ENCODE data around the gene CLDN7.

CLDN7 gene

DNA sequence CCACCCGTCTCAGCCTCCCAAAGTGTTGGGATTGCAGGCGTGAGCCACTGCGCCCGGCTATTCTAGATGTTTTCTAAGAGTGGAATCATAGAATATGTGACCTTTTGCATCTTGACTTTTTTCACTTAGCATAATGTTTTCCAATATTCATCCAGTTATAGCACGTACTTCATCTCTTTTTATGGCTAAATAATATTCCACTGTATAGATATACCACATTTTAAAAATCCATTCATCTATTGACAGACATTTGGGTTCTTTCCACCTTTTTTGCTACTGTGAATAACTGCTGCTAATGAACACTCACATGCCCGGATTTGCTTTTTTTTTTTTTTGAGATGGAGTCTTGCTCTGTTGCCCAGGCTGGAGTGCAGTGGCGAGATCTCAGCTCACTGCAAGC lies 41.9 kb upstream of the CLDN7 start:
- Histone ChIP-seq H3K79me2 (ENCODE audit: insufficient read depth, low read length) (peaks cover 18% of the 10 kb centered on the region), H3K9ac (ENCODE audit: low read depth, low read length, poor library complexity, severe bottlenecking) (no peak overlapping the region), H3K9me3 (ENCODE audit: insufficient read depth, low read depth, low read length) (no peaks in the 10 kb centered on the region), H2AFZ (ENCODE audit: low read length) (no peak overlapping the region), H3K36me3 (ENCODE audit: insufficient read depth, low read length) (0 out of 2 replicates have a peak, but pooled peaks cover under 1% of the 10 kb centered on the region), H3F3A (ENCODE audit: low read depth) (peaks cover 13% of the 10 kb centered on the region), H3K27me3 (ENCODE audit: insufficient read depth, low read length, poor library complexity, severe bottlenecking) (peaks cover 12% of the 10 kb centered on the region), H4K20me1 (ENCODE audit: insufficient read depth, low read length, poor library complexity, severe bottlenecking) (peaks cover 12% of the 10 kb centered on the region), H3K9me2 (replicated peaks; ENCODE audit: low read depth, low read length) (no peaks in the 10 kb centered on the region), H3K4me3 (ENCODE audit: low read length, poor library complexity, severe bottlenecking) (no peak overlapping the region), H3K4me2 (ENCODE audit: low read depth, low read length, poor library complexity, severe bottlenecking) (no peak overlapping the region), H3K4me1 (ENCODE audit: insufficient read depth, low read length, poor library complexity, severe bottlenecking) (peaks cover 2% of the 10 kb centered on the region)
- TF ChIP-seq EZH2phosphoT487 (IDR thresholded peaks at IDR 0.05; ENCODE audit: borderline replicate concordance) = no peak
- TF ChIP-seq, protein P1, sequence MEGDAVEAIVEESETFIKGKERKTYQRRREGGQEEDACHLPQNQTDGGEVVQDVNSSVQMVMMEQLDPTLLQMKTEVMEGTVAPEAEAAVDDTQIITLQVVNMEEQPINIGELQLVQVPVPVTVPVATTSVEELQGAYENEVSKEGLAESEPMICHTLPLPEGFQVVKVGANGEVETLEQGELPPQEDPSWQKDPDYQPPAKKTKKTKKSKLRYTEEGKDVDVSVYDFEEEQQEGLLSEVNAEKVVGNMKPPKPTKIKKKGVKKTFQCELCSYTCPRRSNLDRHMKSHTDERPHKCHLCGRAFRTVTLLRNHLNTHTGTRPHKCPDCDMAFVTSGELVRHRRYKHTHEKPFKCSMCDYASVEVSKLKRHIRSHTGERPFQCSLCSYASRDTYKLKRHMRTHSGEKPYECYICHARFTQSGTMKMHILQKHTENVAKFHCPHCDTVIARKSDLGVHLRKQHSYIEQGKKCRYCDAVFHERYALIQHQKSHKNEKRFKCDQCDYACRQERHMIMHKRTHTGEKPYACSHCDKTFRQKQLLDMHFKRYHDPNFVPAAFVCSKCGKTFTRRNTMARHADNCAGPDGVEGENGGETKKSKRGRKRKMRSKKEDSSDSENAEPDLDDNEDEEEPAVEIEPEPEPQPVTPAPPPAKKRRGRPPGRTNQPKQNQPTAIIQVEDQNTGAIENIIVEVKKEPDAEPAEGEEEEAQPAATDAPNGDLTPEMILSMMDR (conservative IDR thresholded peaks at IDR 0.05; ENCODE audit: low read length) = no peak

DNA sequence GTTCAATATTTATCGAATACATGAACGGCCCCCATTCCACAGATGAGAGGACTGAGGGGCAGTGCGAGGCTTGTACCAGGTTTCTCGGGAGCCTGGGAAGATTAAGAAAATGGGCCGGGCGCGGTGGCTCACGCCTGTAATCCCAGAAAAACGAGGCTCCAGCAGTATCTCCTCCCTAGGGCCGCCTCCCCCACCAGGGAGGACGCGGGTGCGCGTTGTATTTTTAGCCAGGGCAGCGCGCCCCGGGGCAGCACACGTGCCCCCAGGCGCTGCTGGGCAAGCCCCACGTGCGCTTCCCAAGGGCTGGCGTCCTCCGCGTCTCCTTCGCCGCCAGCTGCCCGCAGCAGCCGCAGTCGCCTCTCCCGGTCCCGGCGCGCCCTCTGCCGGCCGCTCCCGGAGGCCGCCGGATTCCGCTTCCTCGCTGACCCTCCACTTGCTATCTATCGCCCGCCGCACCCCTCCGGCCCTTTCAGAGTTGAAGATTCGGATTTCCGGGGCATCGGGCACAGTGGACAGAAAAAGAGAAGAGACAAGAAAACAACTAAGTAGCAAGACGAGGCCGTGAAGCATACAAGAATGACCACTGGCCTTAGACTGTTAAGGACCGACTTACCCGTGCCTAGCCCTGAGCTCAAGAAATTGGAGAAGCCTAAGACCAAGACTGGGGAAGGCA lies 34.0 kb upstream of the CLDN7 start:
- H3K9me3 ChIP-seq (ENCODE audit: insufficient read depth, low read depth, low read length) = no peaks in the 10 kb centered on the region
- no peaks in the 10 kb centered on the region for H3K36me3 ChIP-seq (ENCODE audit: insufficient read depth, low read length)
- H3K4me3 ChIP-seq (ENCODE audit: low read length, poor library complexity, severe bottlenecking) = peak overlapping the region; percentile 54
- H3K4me1 ChIP-seq (ENCODE audit: insufficient read depth, low read length, poor library complexity, severe bottlenecking) = peaks cover 7% of the 10 kb centered on the region
- H3K9me2 ChIP-seq (replicated peaks; ENCODE audit: low read depth, low read length) = no peaks in the 10 kb centered on the region
- no peak overlapping the region for H3K9ac ChIP-seq (ENCODE audit: low read depth, low read length, poor library complexity, severe bottlenecking)
- no peaks in the 10 kb centered on the region for H4K20me1 ChIP-seq (ENCODE audit: insufficient read depth, low read length, poor library complexity, severe bottlenecking)
- no peaks in the 10 kb centered on the region for H3K27me3 ChIP-seq (ENCODE audit: insufficient read depth, low read length, poor library complexity, severe bottlenecking)
- peak overlapping the region; percentile 66 for H3K4me2 ChIP-seq (ENCODE audit: low read depth, low read length, poor library complexity, severe bottlenecking)
- no peaks in the 10 kb centered on the region for H3K79me2 ChIP-seq (ENCODE audit: insufficient read depth, low read length)
- TF ChIP-seq, protein P1 (conservative IDR thresholded peaks at IDR 0.05; ENCODE audit: low read length) = peak; percentile 86
- no peak for TF ChIP-seq EZH2phosphoT487 (IDR thresholded peaks at IDR 0.05; ENCODE audit: borderline replicate concordance)
- peak overlapping the region; percentile 97 for H2AFZ ChIP-seq (ENCODE audit: low read length)
- no peaks in the 10 kb centered on the region for H3F3A ChIP-seq (ENCODE audit: low read depth)

DNA sequence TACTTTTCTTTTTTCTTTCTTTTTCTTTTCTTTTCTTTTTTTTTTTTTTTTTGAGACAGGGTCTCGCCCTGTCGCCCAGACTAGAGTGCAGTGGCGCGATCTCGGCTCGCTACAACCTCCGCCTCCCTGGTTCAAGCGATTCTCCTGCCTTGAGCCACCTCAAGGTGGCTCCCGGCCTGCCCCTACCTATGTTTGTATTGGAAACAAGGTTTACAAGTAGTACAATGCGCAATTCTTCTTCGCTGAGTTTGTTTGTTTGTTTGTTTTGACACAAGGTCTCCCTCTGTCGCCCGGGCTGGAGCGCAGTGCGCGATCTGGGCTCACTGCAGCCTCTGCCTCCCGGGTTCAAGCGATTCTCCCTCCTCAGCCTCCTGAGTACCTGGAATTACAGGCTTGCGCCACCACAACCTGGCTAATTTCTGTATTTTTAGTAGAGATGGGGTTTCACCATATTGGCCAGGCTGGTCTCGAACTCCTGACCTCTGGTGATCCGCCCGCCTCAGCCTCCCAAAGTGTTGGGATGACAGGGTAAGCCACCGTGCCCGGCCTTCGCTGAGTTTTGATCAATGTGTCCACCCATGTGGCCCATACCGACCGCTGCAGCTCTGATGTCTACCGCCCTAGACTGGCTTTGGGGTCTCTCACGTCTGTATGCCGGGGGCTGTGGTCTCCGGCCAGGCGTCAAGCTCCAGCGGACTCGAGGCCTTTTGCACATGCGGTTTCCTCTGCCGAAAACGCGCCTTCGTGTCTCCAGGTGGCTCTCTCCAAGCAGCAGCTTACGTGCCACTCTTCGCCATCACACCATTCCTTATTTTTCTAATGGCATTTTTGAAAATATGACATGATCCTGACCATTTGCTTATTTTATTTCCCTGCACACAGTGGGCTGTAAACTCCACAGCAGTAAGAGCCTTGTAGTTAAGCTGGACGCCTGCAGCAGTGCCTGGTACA lies 33.2 kb upstream of the CLDN7 start:
- Histone ChIP-seq H3K4me2 (ENCODE audit: low read depth, low read length, poor library complexity, severe bottlenecking) (peak overlapping the region; percentile 66), H3K27me3 (ENCODE audit: insufficient read depth, low read length, poor library complexity, severe bottlenecking) (no peaks in the 10 kb centered on the region)
- no peak for TF ChIP-seq EZH2phosphoT487 (IDR thresholded peaks at IDR 0.05; ENCODE audit: borderline replicate concordance)
- TF ChIP-seq, protein P1 (conservative IDR thresholded peaks at IDR 0.05; ENCODE audit: low read length) = no peak

More for the DNA sequence above, 33.2 kb upstream of the CLDN7 start:
- H3K79me2 ChIP-seq (ENCODE audit: insufficient read depth, low read length) = no peaks in the 10 kb centered on the region
- no peaks in the 10 kb centered on the region for H3F3A ChIP-seq (ENCODE audit: low read depth)
- H3K4me1 ChIP-seq (ENCODE audit: insufficient read depth, low read length, poor library complexity, severe bottlenecking) = peaks cover 7% of the 10 kb centered on the region
- no peaks in the 10 kb centered on the region for H3K9me3 ChIP-seq (ENCODE audit: insufficient read depth, low read depth, low read length)
- peak overlapping the region; percentile 54 for H3K4me3 ChIP-seq (ENCODE audit: low read length, poor library complexity, severe bottlenecking)
- no peak overlapping the region for H3K9ac ChIP-seq (ENCODE audit: low read depth, low read length, poor library complexity, severe bottlenecking)
- H3K36me3 ChIP-seq (ENCODE audit: insufficient read depth, low read length) = no peaks in the 10 kb centered on the region
- no peaks in the 10 kb centered on the region for H3K9me2 ChIP-seq (replicated peaks; ENCODE audit: low read depth, low read length)
- peak overlapping the region; percentile 45; the same call in 1 of the 2 replicates for H2AFZ ChIP-seq (ENCODE audit: low read length)
- no peaks in the 10 kb centered on the region for H4K20me1 ChIP-seq (ENCODE audit: insufficient read depth, low read length, poor library complexity, severe bottlenecking)
